Stimulated activated CD4-positive, alpha-beta T cell treated with anti-CD3 and anti-CD28 coated beads, Interleukin-1b, Interleukin-23, amount 100 ng/mL, for 4 hours (primary cell): ENCODE measurements around the gene KRTAP5-2.
"Not testable (repeated sequence)": the region's sequence is repeated elsewhere in the genome, so short reads cannot be mapped to it uniquely, and the experiment has no call there.

Experiments
- DNase-seq, 2 donors: peaks; one replicate each; pipeline ENCODE4 v3.0.0-alpha.2; 2020; ENCODE audit warnings: low read depth in 2 of 2

The KRTAP5-2 gene

GRCh38 chr11:1628506-1629325 is 30.6 kb upstream of the KRTAP5-2 start:
- peak; percentile 51 to 55 for DNase-seq

GRCh38 chr11:1625541-1625940 is 27.4 kb upstream of the KRTAP5-2 start:
- no peak for DNase-seq

- no peak for DNase-seq
Observed at GRCh38 chr11:1624621-1625020, 26.5 kb upstream of the KRTAP5-2 start.

GRCh38 chr11:1623716-1624115 is 25.6 kb upstream of the KRTAP5-2 start:
- no peak for DNase-seq

GRCh38 chr11:1622086-1622485 is 24.0 kb upstream of the KRTAP5-2 start, which contains the start of gene KRTAP5-4:
TSS of gene KRTAP5-4 (minus strand) at chr11:1622138. CDS start at chr11:1622093, 45 bp downstream.
- DNase-seq: no peak

GRCh38 chr11:1619449-1619848 is 21.4 kb upstream of the KRTAP5-2 start:
- no peak for DNase-seq

GRCh38 chr11:1618231-1618630 is 20.1 kb upstream of the KRTAP5-2 start:
- no peak for DNase-seq

- DNase-seq: no peak
Observed at GRCh38 chr11:1608363-1608762, 10.3 kb upstream of the KRTAP5-2 start, which contains the start of gene KRTAP5-3. TSS of gene KRTAP5-3 (minus strand) at chr11:1608463. CDS start at chr11:1608385, 78 bp downstream.

- not testable (repeated sequence) for DNase-seq
Observed at GRCh38 chr11:1607901-1608300, 9.8 kb upstream of the KRTAP5-2 start.

GRCh38 chr11:1607156-1607845 is 9.2 kb upstream of the KRTAP5-2 start:
- not testable (repeated sequence) for DNase-seq

GRCh38 chr11:1605923-1606322 is 7.8 kb upstream of the KRTAP5-2 start:
- DNase-seq: not testable (repeated sequence)

- DNase-seq: no peak
Observed at GRCh38 chr11:1604711-1605110, 6.6 kb upstream of the KRTAP5-2 start.

GRCh38 chr11:1604181-1604580 is 6.1 kb upstream of the KRTAP5-2 start:
- no peak for DNase-seq

GRCh38 chr11:1603629-1604028 is 5.5 kb upstream of the KRTAP5-2 start:
- DNase-seq: no peak

- not testable (repeated sequence) for DNase-seq
Observed at GRCh38 chr11:1601663-1602062, 3.6 kb upstream of the KRTAP5-2 start.

- no peak for DNase-seq
Observed at GRCh38 chr11:1600626-1601025, 2.5 kb upstream of the KRTAP5-2 start.

- no peak for DNase-seq
Observed at GRCh38 chr11:1598816-1599215, 722 bp upstream of the KRTAP5-2 start.

GRCh38 chr11:1598406-1598805 is 312 bp upstream of the KRTAP5-2 start:
- not testable (repeated sequence) for DNase-seq

- DNase-seq: no peak
Observed at GRCh38 chr11:1597331-1597993, 632 bp downstream of the KRTAP5-2 start.

- DNase-seq: not testable (repeated sequence)
Observed at GRCh38 chr11:1596576-1597121, 1.4 kb downstream of the KRTAP5-2 start.

- not testable (repeated sequence) for DNase-seq
Observed at GRCh38 chr11:1595994-1596575, 2.0 kb downstream of the KRTAP5-2 start.

GRCh38 chr11:1592628-1593027 is 5.5 kb downstream of the KRTAP5-2 start:
- DNase-seq: no peak
